PC-9 (cell line): ENCODE measurements around the gene LVRN. TPM values are rescaled to one million over a fixed set of nuclear protein-coding genes. Genes with fewer than 3 reads are reported as not detected.

Experiments
- BruUV-seq: library from RNA; stranded (reverse); fragments of 400-500 nt; replicated peaks from 2 replicates; lab custom pipeline; 2021; lab: Mats Ljungman, UMichigan
- CTCF ChIA-PET: fragments of 300-600 bp; sonication (Branson Sonifier 250); formaldehyde crosslinking; loops from one replicate; lab custom pipeline; 2022; ENCODE audit warnings: antibody characterized with exemption; lab: Charles Lee
- POLR2A ChIA-PET: fragments of 300-600 bp; sonication (Branson Sonifier 250); formaldehyde crosslinking; loops from one replicate; lab custom pipeline; 2022; ENCODE audit warnings: antibody characterized with exemption; ENCODE audit not compliant: unreplicated experiment; lab: Charles Lee
- DNase-seq, 2 experiments: peaks; one replicate each; pipeline versions ENCODE4 v3.0.0 to v3.0.0-alpha.2; 2015 to 2022; ENCODE audit warnings: mixed read lengths in 1 of 2
- H2AFZ ChIP-seq: fragments of 200-600 bp; sonication (generic); 2 replicates; pipeline ENCODE4 v1.8.1; 2017; ENCODE audit warnings: antibody characterized with exemption
- H3F3A ChIP-seq: fragments of 200-600 bp; sonication (generic); 2 replicates; pipeline ENCODE4 v1.8.1; 2017; ENCODE audit warnings: antibody characterized with exemption, mild to moderate bottlenecking, low read depth; ENCODE audit not compliant: insufficient read depth
- H3K27ac ChIP-seq: fragments of 200-600 bp; sonication (generic); 2 replicates; pipeline ENCODE4 v1.6.1; 2016; ENCODE audit warnings: mixed run types
- H3K27me3 ChIP-seq: fragments of 200-600 bp; sonication (generic); 2 replicates; pipeline ENCODE4 v1.6.1; 2016; ENCODE audit warnings: low read depth, mixed run types; ENCODE audit not compliant: insufficient read depth
- H3K36me3 ChIP-seq: fragments of 200-600 bp; sonication (generic); 2 replicates; pipeline ENCODE4 v1.6.1; 2016; ENCODE audit warnings: low read depth, mixed run types
- H3K4me1 ChIP-seq: fragments of 200-600 bp; sonication (generic); replicated peaks from 2 replicates; pipeline ENCODE4 v1.6.1; 2016; ENCODE audit warnings: mixed run types; ENCODE audit not compliant: insufficient read depth
- H3K4me2 ChIP-seq: fragments of 200-600 bp; sonication (generic); 2 replicates; pipeline ENCODE4 v1.6.1; 2017; ENCODE audit warnings: mixed run types
- H3K4me3 ChIP-seq: fragments of 200-600 bp; sonication (generic); 2 replicates; pipeline ENCODE4 v1.6.1; 2016; ENCODE audit warnings: mixed run types
- H3K79me2 ChIP-seq: fragments of 200-600 bp; sonication (generic); 2 replicates; pipeline ENCODE4 v1.6.1; 2017; ENCODE audit warnings: low read depth, mixed run types
- H3K9me2 ChIP-seq: fragments of 200-600 bp; sonication (generic); 2 replicates; pipeline ENCODE4 v1.8.1; 2017; ENCODE audit warnings: mild to moderate bottlenecking; ENCODE audit not compliant: insufficient read depth
- H3K9me3 ChIP-seq: fragments of 200-600 bp; sonication (generic); 2 replicates; pipeline ENCODE4 v1.8.1; 2016; ENCODE audit warnings: low read depth; ENCODE audit not compliant: insufficient read depth
- H4K20me1 ChIP-seq: fragments of 200-600 bp; sonication (generic); 2 replicates; pipeline ENCODE4 v1.8.1; 2017; ENCODE audit not compliant: insufficient read depth
- EZH2 ChIP-seq: fragments of 200-600 bp; sonication (generic); IDR thresholded peaks from 2 replicates; pipeline ENCODE4 v1.8.0; 2017; ENCODE audit warnings: antibody characterized with exemption, low read depth
- intact Hi-C: fragments of 100-400 bp; cut with micrococcal nuclease; formaldehyde crosslinking; loops from one replicate; pipeline ENCODE4 v1.10.0; 2022; ENCODE audit not compliant: unreplicated experiment
- total RNA-seq: library from RNA; stranded (reverse); gene quantifications from 2 replicates; pipeline ENCODE4 v1.2.3, GENCODE V29; 2021
- TF ChIP-seq, protein P1 (sequence below): fragments of 200-600 bp; sonication (generic); conservative IDR thresholded peaks from 2 replicates; pipeline ENCODE4 v1.6.1; 2017; ENCODE audit warnings: mixed run types, antibody characterized with exemption, mild to moderate bottlenecking, moderate library complexity

LVRN gene
- total RNA-seq, 1 experiment from 2014 or later: 0.79 TPM

- Histone ChIP-seq H3K4me2 (no peak overlapping the region), H3K36me3 (no peaks in the 10 kb centered on the region), H3F3A (no peaks in the 10 kb centered on the region), H3K9me2 (no peaks in the 10 kb centered on the region), H3K4me3 (no peak overlapping the region), H4K20me1 (no peaks in the 10 kb centered on the region), H3K9me3 (no peaks in the 10 kb centered on the region), H3K4me1 (0 out of 2 replicates have a peak, but pooled peaks cover 9% of the 10 kb centered on the region), H3K79me2 (no peaks in the 10 kb centered on the region), H3K27ac (no peak overlapping the region), H3K27me3 (no peaks in the 10 kb centered on the region), H2AFZ (no peak overlapping the region)
- intact Hi-C loops: no loop called here
- no peak for TF ChIP-seq EZH2
- TF ChIP-seq, protein P1, sequence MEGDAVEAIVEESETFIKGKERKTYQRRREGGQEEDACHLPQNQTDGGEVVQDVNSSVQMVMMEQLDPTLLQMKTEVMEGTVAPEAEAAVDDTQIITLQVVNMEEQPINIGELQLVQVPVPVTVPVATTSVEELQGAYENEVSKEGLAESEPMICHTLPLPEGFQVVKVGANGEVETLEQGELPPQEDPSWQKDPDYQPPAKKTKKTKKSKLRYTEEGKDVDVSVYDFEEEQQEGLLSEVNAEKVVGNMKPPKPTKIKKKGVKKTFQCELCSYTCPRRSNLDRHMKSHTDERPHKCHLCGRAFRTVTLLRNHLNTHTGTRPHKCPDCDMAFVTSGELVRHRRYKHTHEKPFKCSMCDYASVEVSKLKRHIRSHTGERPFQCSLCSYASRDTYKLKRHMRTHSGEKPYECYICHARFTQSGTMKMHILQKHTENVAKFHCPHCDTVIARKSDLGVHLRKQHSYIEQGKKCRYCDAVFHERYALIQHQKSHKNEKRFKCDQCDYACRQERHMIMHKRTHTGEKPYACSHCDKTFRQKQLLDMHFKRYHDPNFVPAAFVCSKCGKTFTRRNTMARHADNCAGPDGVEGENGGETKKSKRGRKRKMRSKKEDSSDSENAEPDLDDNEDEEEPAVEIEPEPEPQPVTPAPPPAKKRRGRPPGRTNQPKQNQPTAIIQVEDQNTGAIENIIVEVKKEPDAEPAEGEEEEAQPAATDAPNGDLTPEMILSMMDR: no peak
- DNase-seq: no peak
- ChIA-PET POLR2A (no interaction called here), CTCF (no interaction called here)
- BruUV-seq: no TSS peak
Observed at GRCh38 chr5:116044073-116044472, 81.8 kb downstream of the LVRN start.

DNA sequence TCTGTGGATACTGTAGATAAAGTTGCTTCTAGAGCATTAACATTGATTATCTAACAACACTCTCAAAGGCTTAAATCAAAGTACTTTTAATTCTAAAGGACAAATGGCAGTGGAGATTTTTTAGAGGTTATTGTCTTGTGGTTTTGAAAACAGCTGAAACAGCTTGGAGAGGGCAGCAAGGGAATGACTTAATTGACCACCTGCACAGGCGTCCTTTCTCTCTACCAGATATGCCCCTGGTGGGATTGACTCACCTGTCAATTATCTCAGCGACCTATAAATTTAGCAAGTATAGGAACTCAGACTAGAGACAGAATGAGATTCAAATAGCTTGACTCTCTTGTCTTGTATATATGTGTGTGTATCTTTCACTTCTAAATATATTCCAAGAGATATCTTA is 83.5 kb downstream of the LVRN start:
- Histone ChIP-seq H3K27me3 (no peaks in the 10 kb centered on the region), H3K4me3 (no peak overlapping the region), H2AFZ (no peak overlapping the region), H3K79me2 (no peaks in the 10 kb centered on the region), H3K4me2 (no peak overlapping the region), H3K9me2 (no peaks in the 10 kb centered on the region), H3K36me3 (no peaks in the 10 kb centered on the region), H3K4me1 (0 out of 2 replicates have a peak, but pooled peaks cover 9% of the 10 kb centered on the region), H3F3A (no peaks in the 10 kb centered on the region), H3K9me3 (no peaks in the 10 kb centered on the region), H3K27ac (no peak overlapping the region), H4K20me1 (no peaks in the 10 kb centered on the region)
- no peak for DNase-seq
- intact Hi-C loops: no loop called here
- TF ChIP-seq, protein P1: no peak
- ChIA-PET POLR2A (no interaction called here), CTCF (no interaction called here)
- no TSS peak for BruUV-seq

DNA sequence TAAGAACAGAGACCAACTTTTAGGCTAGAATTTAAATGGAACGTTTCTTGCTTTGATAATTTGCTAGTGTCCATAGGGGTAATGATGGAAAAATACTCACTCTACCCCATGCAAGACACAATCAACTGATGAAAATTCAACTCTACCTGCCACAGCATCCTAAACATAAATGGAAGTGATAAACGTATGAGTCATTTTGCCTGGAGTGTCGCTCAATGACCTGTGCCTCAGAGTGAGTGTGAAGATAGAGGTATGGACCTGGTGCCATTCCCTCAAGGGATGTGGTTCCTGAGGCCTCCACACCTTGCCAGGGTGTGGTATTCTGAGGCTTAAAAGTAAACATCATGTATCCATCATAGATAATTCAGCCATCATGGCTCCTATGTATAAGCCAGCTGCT is 84.0 kb downstream of the LVRN start:
- Histone ChIP-seq H3K27ac (no peak overlapping the region), H2AFZ (no peak overlapping the region), H3K4me2 (no peak overlapping the region), H3K27me3 (no peaks in the 10 kb centered on the region), H3K79me2 (no peaks in the 10 kb centered on the region), H3K4me1 (0 out of 2 replicates have a peak, but pooled peaks cover 9% of the 10 kb centered on the region), H3K36me3 (no peaks in the 10 kb centered on the region), H3K9me2 (no peaks in the 10 kb centered on the region), H4K20me1 (no peaks in the 10 kb centered on the region), H3K9me3 (no peaks in the 10 kb centered on the region), H3F3A (no peaks in the 10 kb centered on the region), H3K4me3 (no peak overlapping the region)
- no TSS peak for BruUV-seq
- DNase-seq: no peak
- TF ChIP-seq, protein P1: no peak
- TF ChIP-seq EZH2: no peak
- POLR2A ChIA-PET: no interaction called here
- intact Hi-C loops: no loop called here
- CTCF ChIA-PET: no interaction called here
